VCaP (cell line): ENCODE data around the gene DRG2.

Experiments
- H3K27ac ChIP-seq: fragments of 450-650 bp; 2 replicates; pipeline ENCODE4 v1.5.1; 2017
- TF ChIP-seq, protein P1 (sequence below): fragments of 450-650 bp; conservative IDR thresholded peaks from 2 replicates; pipeline ENCODE4 v1.5.1; 2017; ENCODE audit warnings: mild to moderate bottlenecking, moderate library complexity

Gene DRG2

DNA sequence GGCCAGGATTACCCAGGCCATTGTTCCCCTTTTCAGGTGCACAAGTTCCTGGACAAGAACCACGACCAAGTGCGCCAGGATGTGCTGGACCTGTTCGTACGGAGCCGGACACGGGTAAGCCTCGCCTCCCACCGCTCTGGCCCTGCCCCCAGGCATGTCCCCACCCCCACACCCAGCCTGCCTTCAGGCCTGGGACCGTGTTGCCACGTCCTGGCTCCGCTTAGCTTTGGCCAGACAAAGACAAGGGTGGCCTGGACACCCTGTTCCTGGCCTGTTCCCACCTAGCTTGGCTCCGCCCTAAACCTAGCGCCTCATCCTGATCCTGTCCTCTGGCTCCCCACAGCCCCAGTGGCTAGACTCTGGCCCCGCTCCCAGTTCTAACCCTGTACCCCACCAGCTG lies 51.8 kb downstream of the DRG2 start:
- TF ChIP-seq, protein P1, sequence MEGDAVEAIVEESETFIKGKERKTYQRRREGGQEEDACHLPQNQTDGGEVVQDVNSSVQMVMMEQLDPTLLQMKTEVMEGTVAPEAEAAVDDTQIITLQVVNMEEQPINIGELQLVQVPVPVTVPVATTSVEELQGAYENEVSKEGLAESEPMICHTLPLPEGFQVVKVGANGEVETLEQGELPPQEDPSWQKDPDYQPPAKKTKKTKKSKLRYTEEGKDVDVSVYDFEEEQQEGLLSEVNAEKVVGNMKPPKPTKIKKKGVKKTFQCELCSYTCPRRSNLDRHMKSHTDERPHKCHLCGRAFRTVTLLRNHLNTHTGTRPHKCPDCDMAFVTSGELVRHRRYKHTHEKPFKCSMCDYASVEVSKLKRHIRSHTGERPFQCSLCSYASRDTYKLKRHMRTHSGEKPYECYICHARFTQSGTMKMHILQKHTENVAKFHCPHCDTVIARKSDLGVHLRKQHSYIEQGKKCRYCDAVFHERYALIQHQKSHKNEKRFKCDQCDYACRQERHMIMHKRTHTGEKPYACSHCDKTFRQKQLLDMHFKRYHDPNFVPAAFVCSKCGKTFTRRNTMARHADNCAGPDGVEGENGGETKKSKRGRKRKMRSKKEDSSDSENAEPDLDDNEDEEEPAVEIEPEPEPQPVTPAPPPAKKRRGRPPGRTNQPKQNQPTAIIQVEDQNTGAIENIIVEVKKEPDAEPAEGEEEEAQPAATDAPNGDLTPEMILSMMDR: no peak
- no peak overlapping the region for H3K27ac ChIP-seq

DNA sequence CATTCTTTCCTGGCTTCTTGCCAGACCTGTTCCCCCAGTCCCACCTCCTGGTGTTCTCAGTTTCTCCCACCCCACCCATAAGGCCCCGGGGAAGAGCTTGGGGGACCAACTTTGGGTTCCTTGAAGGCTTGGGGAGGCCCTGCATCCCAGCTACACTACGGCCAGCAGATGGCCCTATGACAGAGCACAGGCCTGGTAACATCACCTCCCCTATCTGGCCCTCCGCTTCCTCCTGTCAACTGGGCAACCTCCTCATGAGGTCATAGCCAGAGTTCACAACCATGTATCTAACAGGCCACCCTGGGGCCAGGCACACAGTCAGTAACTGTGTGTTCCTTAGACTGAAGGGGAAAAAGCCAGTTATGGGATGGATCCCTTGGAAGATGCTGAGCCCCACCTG lies 52.2 kb downstream of the DRG2 start:
- TF ChIP-seq, protein P1: peak; percentile 23; the same call in 1 of the 2 replicates
- H3K27ac ChIP-seq: no peak overlapping the region

DNA sequence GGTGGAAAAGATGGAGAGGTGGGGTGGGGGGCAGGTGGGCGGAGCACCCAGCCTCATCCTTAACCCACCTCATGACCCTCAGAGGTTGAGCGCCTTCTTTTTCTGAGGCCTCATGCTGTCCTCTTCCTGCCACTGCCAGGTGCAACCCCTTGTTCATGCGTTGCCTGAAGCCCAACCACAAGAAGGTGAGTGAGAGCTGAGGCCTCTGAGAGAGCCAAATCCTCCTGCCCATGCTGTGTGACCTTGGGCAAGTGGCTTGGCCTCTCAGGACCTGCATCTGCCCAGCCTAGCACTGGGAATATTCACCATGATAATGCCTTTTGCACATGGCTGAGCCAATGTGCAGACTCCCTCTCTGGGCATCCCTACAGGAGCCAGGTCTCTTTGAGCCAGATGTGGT lies 52.9 kb downstream of the DRG2 start:
- TF ChIP-seq, protein P1: no peak
- H3K27ac ChIP-seq: no peak overlapping the region

DNA sequence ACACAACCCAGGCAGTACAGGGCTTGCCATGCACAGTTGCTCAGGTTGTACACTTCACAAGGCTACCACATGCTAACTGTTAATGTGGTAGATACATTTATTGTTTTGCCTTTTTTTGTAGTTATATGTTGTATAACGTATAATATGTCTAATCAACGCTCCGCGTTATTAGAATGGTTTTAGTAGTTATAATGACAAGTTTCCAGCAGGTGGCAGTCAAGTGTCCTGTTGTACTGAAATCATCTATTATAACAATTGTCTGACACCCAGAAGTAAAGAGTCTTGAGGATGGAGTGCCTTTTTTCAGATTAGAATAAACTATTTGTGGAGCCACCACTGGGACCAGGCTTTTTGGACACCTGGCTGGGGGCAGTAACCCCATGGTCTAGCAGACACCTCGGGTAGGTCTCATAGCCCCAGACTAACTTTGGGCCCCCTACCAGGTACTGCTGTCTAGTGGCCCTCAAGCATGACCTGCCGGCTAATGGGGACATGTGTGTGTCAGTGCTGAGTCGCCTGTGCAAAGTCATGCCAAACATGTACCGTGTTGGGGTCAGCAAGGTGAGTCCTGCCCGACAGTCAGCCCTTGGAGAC lies 53.6 kb downstream of the DRG2 start:
- TF ChIP-seq, protein P1: peak; percentile 79
- H3K27ac ChIP-seq: no peak overlapping the region

DNA sequence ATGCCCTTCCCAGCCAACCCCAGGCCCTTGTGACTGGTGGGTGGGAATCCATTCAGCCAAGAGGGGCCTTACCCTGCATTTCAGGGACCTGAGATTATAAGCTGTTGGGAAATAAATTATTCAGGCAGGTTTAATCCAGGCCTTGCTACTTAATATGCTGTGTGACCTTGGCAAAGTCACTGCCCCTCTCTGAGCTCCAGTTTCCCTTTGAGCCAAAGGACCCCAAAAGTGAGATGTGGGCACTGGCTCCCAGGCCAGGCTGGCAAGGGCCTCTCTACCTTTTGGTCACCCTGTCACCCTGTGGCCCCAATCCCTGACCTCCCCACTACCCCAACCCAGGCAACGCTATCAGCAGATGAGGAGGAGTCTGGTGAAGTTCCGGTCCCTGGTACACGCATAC lies 54.7 kb downstream of the DRG2 start:
- TF ChIP-seq, protein P1: no peak
- H3K27ac ChIP-seq: no peak overlapping the region

DNA sequence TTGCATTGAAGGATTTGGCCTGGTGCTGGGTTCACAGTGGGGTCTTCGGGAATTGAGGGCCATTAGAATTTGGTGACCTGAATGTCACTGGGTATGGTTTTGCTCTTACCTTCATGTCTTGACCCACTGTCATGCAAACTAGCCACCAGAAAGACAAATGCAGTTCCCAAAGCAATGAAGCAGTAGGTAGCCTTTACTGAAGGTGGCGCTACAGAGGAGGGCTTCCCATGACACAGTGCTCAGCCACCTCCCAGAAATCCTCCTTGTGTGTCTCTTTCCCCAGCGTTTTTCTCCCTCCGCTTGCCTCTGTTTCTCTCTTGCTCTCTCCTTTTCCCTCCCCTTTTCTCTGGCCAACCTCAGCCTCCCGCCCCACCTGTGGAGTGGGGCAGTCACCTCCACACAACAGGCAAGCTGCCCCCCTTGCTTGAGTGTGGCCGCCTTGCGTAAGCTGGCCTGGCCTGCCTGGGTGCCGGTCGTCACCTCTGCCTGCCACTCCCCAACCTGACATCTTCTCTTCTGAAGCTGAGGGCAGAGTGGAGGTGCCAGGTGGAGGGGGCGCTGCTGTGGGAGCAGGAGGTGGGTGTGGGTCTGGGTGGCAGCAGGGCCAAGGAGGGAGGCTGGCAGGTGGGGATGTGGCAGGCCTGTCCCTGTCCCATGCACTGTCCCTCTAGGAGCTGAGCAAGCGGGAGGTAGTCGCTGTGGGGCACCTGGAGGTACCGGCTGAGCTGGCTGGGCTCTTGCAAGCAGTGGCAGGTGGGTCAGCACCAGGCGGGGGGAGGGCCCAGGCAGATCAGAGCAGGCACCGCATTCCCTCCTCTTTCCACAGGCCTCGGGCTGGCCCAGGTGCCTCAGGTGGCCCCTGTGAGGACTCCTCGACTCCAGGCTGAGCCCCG lies 55.5 kb downstream of the DRG2 start:
- TF ChIP-seq, protein P1: no peak
- no peak overlapping the region for H3K27ac ChIP-seq

DNA sequence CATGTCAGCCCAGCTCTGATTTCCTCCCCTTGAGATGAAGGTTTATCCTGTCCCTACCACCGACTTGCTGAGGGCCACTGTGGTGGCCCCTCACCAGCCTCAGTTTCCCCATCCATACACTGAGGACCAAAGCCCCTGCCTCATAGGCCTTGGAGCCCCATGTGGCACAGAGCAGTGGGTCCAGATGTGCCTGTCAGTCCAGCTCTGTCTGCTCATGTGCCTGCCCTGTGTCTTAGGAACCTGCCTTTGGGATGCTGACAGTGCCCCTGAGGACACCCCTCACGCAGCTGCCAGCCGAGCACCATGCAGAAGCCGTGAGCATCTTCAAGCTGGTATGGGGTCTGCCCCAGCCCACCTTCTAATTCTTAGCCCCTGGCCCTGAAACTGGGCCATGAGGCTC lies 56.5 kb downstream of the DRG2 start:
- H3K27ac ChIP-seq: no peak overlapping the region
- TF ChIP-seq, protein P1: no peak
